HG02852 (cell line): ENCODE data around the gene PKIB.

ENCODE experiments used
- ATAC-seq: cut with Tn5 transposase; IDR thresholded peaks from one replicate; pipeline ENCODE4 v1.9.1; 2021; ENCODE audit warnings: mild to moderate bottlenecking, moderate library complexity; ENCODE audit not compliant: unreplicated experiment

PKIB gene

DNA sequence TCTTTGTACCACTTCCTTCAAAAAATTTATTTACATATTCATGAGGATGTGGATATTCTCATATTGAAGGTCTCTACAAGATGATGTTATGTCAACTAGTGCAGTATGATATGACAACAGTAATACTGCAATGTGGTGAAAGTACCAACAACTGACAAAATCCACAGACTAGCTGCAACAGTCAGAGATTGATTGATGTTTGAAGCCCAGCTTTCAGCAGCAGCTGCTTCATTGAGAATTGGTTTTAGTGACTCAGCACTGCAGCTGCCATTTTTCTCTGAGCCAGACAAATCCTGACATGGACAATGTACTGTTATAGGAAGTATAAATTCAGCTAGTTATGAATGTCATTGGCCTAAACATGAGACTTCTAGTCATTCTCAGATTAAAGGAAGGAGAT, 53.8 kb downstream of the PKIB start:
- no peak for ATAC-seq

DNA sequence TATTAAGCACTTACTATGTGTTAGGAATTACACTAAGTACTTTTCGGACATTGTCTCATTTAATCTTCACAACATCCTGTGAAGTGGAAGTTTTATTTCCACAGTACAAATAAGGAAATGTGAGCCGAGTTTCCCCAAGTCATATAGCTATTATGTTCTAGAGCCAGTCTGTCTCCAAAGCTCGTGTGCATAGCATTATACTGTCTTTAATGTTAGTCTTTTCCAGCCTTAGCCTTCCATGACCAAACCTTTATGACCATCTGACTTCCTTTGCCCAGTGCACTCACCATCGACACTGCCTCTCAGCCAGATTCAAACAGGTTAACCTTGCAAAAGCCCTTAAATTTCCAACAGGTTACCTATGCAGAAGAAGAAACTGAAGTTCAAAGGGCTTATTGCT, 55.7 kb downstream of the PKIB start:
- ATAC-seq, result no peak

DNA sequence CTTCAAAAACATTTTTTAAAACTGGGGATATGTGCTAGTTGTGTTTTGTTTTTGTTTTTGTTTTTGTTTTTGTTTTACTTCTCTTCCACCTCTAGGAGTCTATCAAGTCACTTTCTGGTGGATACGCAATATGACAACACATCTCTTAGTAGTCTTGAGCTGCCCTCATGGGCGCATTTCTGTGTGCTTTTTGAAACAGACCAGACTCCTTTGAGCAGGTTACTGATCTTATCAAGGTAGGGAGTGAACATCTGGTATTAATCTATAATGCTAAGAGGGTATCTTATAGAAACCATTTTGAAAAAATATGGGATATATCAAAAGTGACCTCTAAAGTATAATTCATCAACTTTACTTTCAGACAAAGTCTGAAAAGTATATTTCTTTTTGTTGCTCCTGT, 56.2 kb downstream of the PKIB start:
- ATAC-seq, result no peak

DNA sequence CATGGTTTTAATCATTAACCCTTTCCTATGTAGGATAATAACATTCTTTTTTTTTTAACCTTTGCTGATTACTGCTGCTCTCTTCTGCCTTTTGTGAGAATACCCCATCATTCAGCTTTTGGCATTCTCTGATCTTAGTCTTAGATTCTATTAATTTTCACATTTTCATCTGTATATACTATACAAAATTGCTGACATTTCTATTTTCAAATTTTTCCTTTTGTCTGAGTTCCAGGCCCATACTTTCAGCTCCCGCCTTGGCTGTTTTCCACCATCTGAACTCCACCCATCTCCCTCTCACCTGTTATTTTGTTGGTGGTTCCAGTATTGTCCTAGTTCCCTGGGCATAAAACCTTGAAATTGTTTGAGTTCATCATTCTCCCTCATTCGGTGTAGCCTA, 59.2 kb downstream of the PKIB start:
- ATAC-seq, result no peak

DNA sequence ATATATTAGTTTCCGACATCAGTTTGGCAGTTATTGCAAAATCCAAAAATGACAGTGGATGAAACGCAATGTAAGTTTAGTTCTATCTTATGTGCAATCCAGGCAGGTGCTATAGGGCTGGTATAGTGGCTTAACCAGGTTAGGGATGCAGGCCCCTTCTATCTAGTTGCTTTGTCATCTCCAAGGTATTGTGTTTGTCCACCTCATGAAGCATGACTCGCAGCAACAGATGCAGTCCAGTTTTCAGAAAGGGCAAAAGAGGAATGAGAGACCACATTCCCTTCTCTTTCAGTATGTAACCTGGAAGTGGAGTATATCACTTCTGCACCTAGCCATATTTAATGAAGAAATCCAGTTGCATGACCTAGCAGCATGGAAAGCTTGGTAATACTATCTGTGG, 59.7 kb downstream of the PKIB start:
- ATAC-seq, result no peak

DNA sequence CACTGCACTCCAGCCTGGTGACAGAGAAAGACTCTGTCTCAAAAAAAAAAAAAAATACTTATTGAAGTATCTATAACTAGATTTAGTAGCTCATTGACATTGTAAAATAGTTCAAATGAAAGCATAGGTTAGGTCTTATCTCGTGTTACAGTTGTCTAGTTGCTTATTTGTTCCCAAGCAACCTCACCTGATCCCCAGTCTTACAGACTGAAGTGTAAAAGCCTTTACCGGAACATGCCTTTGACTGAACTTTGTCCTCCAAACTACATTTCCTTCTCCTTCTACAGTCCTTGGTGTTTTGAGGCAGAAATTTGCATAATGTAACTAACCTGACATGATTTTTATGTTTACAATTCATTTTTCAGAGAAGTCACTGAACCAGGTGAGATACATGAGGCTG, 61.0 kb downstream of the PKIB start:
- no peak for ATAC-seq

DNA sequence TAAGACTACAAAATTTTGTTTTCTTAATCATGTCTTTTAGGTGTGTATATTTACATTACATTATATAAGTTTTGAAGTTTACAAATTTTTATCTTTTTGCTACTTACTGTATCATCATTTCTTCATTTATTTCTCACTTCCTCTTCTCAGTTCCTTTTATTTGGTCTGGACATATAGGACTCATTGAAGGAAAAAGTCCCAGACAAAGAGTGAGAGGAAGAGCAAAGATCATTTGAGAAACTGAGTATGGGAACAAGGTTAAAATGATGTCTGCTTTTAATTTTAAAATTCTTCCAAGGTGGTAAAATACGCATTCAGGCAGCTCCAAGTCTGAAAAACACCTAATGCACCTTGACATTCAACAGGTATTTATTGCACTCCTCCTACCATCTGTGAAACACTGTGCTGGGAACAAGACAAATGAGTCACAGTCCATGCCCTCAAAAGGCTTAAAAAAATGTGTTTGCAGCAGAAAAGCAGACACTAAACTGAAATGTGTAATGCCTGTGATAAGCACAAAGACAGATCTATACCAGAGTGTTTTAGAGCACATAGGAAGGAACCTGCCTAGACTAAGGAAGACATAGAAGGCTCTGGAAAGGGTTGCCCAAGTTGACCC, 63.2 kb downstream of the PKIB start:
- ATAC-seq, result no peak

DNA sequence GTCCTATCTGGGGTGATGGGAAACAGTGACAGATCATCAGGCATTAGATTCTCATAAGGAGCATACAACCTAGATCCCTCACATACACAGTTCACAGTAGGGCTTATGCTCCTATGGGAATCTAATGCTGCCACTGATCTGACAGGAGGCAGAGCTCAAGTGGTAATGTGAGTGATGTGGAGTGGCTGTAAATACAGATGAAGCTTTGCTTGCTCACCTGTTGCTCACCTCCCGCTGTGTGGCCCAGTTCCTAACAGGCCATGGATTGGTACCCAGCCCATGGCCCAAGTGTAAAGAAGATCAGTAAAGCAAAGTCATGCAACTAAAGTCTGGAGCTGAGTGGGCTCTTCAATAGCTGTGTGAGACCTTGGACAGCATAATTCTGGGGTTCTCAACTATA, 65.9 kb downstream of the PKIB start:
- no peak for ATAC-seq

DNA sequence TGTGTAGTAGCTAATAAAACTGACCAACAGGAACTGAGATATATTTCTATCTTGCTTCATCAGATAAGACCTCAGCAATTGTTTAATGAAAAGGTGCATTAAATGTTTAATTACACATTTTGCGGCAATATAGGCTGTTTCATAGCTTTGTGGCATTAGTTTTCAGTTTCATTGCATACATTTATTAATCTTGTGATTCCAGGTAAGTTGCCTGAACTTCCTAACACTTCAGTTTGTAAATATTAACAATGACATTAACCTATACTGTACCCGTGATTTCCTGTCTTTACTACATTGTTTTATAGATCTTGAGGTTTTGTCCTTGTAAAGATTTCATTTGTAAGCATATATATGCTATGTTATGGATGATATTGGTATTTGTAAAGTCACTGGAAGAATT, 66.5 kb downstream of the PKIB start:
- no peak for ATAC-seq

DNA sequence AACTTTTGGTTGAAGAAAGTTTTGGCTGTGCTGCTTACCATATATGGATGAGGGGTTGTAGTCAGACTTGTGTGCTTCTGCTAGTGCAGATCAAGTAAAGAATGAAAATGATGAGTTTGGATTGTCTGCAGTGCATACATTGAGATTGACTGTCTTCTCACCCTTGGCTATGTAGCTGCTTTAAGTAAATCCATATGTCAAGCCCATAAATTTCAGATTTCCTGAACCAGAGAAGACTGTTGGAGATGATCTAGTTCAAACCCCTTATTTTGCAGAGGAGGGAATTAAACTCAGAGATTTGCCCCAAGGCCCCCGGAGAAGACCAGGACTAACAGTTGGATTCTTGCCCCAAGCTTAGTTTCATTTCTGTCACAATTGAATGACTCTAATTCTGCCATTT, 67.2 kb downstream of the PKIB start:
- ATAC-seq, result no peak

DNA sequence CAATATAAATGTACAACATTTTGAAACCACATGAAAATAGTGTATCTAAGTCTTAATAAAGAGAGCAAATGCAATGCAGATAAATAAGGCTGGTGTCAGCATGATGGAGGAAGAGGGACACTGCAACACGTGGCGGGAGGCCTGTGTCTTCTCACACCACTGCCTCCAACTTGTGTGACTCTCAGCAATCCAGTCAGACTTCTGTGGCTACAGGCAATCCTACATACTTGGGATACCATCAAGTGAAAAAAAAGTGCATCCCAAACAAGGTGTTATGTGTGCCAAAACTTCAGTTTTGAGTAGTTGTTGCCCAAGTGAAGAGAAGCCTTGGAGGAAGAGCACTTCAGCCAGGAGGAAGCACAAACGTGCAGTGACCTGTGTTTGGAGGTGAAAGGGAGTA, 68.6 kb downstream of the PKIB start:
- no peak for ATAC-seq

DNA sequence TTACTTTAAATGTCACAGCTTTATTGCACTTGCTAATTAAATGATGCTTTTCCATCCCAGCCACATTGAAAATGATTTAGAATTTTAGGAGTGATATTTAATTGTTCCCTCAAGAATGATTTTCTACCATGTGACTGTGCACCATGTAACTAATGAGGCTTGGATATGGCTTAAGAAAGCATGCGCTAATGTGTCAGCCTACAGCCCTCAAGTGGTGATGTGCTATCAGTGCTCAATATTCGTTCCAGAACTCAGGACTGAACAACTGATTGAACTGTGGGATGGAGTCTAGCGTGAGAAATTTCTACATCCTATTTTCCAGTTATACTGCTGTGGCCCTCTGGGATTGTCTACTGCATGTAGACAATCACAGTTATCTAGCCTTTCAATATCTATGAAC, 71.5 kb downstream of the PKIB start:
- no peak for ATAC-seq

DNA sequence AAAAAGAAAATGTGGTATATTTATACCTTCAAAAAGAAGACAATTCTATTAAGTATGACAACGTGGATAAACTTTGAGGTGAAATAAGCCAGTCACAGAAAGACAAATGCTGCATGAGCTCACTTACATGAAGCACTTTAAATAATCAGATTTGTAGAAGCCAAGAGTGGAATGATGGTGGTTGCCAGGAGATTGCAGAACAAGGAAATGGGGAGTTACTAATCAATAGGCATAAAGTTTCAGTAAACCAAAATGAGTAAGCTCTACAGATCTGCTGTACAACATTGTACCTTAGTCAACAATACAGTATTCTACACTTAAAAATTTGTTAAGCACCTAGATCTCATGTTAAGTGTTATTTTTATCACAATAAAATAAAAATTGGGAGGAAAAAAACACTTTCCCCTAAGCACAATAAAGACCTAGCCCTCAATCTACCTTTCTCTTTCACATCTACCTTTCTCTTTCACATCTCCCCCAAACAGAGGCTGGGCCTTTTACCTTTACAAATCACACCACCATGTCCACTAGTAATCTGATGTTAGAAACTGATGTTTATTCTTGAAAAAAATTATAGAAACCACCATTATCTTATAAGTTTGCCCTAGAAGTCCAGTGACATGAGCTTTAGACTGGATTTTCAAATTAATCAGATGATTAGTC, 73.9 kb downstream of the PKIB start:
- ATAC-seq, result no peak

DNA sequence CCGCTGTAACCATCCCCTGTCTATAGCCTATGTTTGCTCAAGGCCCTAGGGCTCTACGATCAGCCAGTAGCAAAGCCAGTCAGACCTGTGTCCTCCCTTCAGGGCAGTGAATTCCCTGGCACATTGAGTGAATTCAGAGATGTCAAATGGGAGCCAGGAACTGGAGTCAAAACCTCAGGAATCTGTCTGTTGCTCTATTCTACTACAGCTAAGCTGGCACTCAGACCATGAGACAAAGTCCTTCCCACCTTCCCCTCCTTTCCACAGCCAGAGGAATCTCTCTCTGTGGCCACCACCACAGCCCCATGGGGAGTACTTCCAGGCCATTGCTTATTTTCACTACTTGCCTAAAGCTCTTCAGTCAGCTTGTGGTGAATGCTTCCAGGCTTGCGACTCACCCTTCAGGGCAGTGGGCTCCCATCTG, 82.0 kb downstream of the PKIB start:
- no peak for ATAC-seq

DNA sequence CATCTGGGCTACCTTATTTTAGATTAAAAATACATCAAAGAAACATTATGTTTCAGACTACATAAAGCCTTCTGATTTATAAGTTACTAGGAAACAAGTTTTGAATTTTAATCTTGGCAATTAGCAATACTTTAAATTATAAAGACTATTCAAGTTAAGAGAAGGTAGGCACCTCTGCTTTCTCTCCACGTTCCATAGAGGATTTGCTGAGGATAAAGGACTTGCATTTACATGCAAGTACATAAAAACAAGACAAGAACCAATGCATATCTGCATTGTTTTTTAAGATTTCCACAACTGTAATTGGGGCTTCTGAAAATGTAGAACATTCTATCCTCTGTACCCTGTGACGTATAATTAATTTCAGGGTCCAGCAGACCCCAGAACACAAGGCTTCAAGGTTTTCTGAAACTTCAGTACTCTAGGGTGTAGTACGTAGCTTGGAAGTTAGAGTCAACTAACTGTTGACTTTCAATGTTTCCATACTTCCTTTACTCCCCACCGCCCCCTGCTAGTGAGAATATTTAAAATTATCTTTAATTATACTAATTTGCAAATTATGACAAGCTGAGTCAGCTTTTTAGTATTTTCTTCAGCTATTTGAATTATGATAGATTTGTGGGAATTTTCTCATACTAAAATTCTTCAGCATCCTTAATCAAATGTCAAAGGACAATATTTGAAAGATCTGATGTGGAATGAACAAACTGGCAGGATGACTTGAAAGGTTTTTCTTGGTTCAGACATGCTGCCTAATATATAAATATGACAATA, 82.8 kb downstream of the PKIB start:
- ATAC-seq, result no peak

DNA sequence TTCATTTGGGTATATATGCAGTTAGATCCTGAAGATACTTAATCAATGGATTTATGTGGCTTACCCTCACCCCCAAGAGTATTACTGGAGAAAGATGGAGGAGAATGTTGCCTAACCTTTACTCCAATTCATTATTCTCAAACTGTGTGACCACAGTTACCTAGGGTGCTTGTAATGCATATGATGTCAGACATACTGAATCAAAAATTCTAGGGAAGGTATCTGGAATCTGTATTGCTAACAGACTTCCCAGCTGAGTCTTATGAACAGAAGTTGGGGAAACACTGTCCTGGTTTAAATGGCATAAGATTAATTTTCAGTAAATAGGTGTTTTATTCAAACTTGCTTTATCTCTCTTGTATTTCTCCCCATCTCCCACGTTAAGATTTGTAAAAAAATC, 83.9 kb downstream of the PKIB start:
- ATAC-seq, result no peak

DNA sequence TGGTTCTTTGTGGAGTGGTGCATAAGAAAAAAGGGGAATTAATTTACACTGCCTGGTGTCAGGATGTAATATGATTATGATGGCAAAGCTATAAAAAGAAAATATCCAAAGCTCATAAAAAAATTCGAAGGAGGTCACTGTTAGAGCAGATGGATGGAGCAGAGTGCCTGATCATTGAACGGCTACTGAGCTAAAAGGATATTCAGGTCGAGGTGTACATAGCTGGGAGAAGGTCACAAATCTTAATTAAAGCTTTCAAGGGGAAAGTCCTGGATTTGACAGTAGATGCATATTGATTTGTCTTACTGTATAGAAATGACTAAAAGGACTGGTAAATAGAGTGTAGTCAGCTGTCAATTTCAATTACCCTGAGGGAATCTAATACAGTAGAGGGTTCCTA, 84.4 kb downstream of the PKIB start:
- ATAC-seq, result no peak

DNA sequence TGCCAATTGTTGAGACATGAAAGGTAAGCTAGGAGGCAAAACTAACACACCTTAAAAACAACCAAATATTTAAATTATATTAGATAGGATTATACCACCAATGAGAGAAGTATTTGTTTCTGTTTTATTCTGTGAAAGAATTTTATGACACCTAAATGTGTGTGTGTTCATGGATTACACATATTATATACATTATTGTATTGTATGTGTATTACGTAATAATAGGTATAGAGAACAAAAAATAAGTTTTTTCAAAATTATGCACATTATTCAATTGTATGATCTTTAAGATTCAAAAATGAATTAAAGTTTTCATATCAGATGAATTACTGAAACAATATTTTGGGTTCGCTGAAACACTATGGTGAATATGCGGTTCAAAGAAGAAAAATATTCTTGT, 85.0 kb downstream of the PKIB start:
- no peak for ATAC-seq

DNA sequence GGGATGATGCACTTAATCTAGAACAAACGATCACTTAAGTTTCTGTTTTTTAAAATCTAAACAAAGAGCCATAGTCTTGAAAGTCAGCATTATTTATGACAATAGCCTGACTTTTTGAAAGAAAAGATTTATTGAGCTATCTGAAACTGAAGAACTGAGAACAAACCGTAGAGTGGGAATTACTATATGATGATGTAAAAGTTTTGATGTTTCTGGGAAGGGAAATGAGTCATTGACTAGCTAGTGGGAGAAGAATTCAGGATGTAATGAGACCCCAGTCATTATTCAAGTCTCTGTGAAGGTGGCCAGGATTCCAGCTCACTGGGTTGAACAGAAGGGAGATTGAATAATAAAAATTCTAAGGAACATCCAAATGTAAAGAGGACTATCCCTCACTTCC, 85.9 kb downstream of the PKIB start:
- no peak for ATAC-seq

DNA sequence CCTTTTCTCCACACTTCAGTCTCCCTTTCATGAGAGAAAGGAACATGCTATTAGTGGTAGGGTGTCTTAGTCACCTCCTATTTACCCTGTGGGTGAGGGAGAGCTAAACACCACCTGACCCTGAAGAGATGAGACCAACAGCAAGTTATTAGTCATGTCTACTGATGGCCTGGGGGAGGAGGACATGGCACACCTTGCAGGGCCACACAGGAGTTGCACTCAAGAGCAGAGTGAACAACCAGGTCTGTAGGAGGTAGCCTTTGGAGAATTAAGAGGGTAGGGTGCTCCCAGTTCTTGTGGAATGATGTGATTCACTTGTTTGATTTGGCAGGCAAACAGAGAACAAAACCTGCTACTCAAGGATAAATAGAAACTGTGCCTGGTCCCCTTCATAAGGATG, 86.6 kb downstream of the PKIB start:
- no peak for ATAC-seq

DNA sequence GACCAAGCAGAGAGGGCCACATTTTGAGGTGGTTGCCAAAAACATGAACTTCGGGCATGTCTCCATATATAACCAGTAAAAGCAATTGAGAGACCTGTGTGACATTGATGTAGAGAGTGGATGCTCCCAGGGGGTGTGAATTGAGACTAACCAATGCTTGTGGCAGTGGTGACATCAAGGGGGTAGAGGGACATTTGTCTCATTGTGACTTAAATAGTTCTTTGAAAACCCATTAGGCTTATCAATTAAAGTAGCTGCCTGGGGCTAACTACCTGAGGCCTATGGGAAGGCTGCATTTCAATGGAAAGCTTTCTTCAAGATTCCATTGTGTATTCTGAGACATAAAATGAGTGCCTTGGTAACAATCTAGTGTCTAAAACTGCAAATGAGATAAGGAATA, 87.3 kb downstream of the PKIB start:
- no peak for ATAC-seq

DNA sequence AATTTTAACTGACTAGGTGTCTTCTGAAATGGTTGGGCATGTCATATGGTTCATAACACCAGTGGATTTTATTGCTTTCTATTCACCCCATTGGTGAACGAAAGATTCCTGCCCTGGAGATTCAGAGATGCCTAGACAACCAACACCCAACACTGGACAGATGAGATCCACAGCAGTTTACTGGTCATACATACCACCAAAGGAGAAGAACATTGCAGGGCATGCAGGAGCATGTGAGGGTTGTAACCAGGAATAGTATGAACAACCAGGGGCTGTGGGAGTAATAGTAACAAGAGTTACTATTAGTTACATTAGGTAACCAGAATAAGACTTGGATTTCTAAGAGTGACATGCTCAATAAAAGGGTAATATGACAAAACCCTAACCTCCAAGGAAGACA, 91.5 kb downstream of the PKIB start:
- ATAC-seq, result no peak
